ENCODE results near the gene HTR1E. TPM values are rescaled to one million over a fixed set of nuclear protein-coding genes. Genes with fewer than 3 reads are reported as not detected.

HTR1E gene
- total and polyA plus RNA-seq, 10 of the 15 experiments (the other 5 are each of a cell fraction or from before 2014, with no cell fraction given), result not detected

DNA sequence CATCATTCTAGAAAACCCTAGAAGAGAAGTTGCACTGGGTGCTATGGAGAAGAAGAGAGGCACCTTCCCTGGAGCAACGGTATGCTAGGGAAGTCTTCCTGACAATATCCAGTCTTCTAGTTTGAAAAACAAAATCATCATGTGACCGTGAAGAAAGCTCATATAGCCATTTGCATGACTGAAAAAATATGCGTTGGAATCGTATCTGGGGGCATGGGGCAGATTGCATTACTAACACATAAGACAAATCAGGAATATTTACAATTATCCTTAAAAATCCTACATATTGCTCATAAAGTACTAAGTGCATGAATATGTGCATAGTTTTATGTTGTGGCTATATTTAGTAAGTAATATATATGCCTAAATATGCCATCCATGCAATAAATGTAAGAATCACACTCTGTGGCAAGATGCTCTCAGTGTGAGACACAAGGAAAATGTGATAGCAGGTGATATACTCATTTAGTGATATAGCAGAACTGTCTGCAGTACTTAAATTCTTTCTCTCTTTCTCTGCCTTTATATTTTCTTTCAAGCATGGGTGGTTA, 26.8 kb downstream of the HTR1E start (continued):
- TF ChIP-seq, protein P1, sequence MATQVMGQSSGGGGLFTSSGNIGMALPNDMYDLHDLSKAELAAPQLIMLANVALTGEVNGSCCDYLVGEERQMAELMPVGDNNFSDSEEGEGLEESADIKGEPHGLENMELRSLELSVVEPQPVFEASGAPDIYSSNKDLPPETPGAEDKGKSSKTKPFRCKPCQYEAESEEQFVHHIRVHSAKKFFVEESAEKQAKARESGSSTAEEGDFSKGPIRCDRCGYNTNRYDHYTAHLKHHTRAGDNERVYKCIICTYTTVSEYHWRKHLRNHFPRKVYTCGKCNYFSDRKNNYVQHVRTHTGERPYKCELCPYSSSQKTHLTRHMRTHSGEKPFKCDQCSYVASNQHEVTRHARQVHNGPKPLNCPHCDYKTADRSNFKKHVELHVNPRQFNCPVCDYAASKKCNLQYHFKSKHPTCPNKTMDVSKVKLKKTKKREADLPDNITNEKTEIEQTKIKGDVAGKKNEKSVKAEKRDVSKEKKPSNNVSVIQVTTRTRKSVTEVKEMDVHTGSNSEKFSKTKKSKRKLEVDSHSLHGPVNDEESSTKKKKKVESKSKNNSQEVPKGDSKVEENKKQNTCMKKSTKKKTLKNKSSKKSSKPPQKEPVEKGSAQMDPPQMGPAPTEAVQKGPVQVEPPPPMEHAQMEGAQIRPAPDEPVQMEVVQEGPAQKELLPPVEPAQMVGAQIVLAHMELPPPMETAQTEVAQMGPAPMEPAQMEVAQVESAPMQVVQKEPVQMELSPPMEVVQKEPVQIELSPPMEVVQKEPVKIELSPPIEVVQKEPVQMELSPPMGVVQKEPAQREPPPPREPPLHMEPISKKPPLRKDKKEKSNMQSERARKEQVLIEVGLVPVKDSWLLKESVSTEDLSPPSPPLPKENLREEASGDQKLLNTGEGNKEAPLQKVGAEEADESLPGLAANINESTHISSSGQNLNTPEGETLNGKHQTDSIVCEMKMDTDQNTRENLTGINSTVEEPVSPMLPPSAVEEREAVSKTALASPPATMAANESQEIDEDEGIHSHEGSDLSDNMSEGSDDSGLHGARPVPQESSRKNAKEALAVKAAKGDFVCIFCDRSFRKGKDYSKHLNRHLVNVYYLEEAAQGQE (IDR thresholded peaks at IDR 0.05; ENCODE audit: low read depth, low read length), result no peak
- TF ChIP-seq TBL1XR1 (IDR thresholded peaks at IDR 0.05; ENCODE audit: low read depth, low read length) (no peak), SMAD5 (IDR thresholded peaks at IDR 0.05; ENCODE audit: low read depth) (no peak), HDAC6 (IDR thresholded peaks at IDR 0.05; ENCODE audit: unreplicated experiment) (no peak), MTA3 (IDR thresholded peaks at IDR 0.05; ENCODE audit: borderline replicate concordance, low read length) (no peak), MEF2B (IDR thresholded peaks at IDR 0.05; ENCODE audit: partially characterized antibody, poor library complexity, severe bottlenecking) (no peak), SREBF2 (IDR thresholded peaks at IDR 0.05; ENCODE audit: low read length) (no peak), PAX8 (IDR thresholded peaks at IDR 0.05) (no peak), ZNF274 (IDR thresholded peaks at IDR 0.05; ENCODE audit: insufficient read depth, insufficient read length) (no peak), WRNIP1 (IDR thresholded peaks at IDR 0.05; ENCODE audit: borderline replicate concordance, low read depth, low read length) (no peak)
- TF ChIP-seq, protein P2, sequence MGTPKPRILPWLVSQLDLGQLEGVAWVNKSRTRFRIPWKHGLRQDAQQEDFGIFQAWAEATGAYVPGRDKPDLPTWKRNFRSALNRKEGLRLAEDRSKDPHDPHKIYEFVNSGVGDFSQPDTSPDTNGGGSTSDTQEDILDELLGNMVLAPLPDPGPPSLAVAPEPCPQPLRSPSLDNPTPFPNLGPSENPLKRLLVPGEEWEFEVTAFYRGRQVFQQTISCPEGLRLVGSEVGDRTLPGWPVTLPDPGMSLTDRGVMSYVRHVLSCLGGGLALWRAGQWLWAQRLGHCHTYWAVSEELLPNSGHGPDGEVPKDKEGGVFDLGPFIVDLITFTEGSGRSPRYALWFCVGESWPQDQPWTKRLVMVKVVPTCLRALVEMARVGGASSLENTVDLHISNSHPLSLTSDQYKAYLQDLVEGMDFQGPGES (IDR thresholded peaks at IDR 0.05), result no peak
- TF ChIP-seq, protein P3, sequence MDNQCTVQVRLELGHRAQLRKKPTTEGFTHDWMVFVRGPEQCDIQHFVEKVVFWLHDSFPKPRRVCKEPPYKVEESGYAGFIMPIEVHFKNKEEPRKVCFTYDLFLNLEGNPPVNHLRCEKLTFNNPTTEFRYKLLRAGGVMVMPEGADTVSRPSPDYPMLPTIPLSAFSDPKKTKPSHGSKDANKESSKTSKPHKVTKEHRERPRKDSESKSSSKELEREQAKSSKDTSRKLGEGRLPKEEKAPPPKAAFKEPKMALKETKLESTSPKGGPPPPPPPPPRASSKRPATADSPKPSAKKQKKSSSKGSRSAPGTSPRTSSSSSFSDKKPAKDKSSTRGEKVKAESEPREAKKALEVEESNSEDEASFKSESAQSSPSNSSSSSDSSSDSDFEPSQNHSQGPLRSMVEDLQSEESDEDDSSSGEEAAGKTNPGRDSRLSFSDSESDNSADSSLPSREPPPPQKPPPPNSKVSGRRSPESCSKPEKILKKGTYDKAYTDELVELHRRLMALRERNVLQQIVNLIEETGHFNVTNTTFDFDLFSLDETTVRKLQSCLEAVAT (IDR thresholded peaks at IDR 0.05), result no peak
- TF ChIP-seq, protein P4, sequence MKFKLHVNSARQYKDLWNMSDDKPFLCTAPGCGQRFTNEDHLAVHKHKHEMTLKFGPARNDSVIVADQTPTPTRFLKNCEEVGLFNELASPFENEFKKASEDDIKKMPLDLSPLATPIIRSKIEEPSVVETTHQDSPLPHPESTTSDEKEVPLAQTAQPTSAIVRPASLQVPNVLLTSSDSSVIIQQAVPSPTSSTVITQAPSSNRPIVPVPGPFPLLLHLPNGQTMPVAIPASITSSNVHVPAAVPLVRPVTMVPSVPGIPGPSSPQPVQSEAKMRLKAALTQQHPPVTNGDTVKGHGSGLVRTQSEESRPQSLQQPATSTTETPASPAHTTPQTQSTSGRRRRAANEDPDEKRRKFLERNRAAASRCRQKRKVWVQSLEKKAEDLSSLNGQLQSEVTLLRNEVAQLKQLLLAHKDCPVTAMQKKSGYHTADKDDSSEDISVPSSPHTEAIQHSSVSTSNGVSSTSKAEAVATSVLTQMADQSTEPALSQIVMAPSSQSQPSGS (IDR thresholded peaks at IDR 0.05; ENCODE audit: low read length), result no peak

Measured in GM12878 (cell line).